Measurements from ENCODE around the gene DOCK2. TPM values are rescaled to one million over a fixed set of nuclear protein-coding genes. Genes with fewer than 3 reads are reported as not detected.

Gene DOCK2
- total RNA-seq, 1 experiment from 2014 or later: 2.2 TPM

GRCh38 chr5:170109059-170110031 lies 472.3 kb downstream of the DOCK2 start:
- H3K4me1 ChIP-seq (ENCODE audit: insufficient read depth, low read length, poor library complexity, severe bottlenecking): no peaks in the 10 kb centered on the region
- DNase-seq (ENCODE audit: low spot score): no peak
- intact Hi-C loops (cut with micrococcal nuclease; ENCODE audit: unreplicated experiment): no loop called here
- POLR2A ChIA-PET (ENCODE audit: low non-redundant PET): no interaction called here
- no peak overlapping the region for H3K4me3 ChIP-seq (ENCODE audit: low read depth, low read length, poor library complexity, severe bottlenecking)
- H3K27me3 ChIP-seq (replicated peaks; ENCODE audit: insufficient read depth, low read depth, low read length, poor library complexity): no peaks in the 10 kb centered on the region
- H3K9me3 ChIP-seq (ENCODE audit: low read depth, low read length, poor library complexity, severe bottlenecking): no peaks in the 10 kb centered on the region
- CTCF ChIA-PET: no interaction called here
- H3K36me3 ChIP-seq (ENCODE audit: insufficient read depth, low read length, poor library complexity, severe bottlenecking): no peaks in the 10 kb centered on the region
- no peak overlapping the region for H3K27ac ChIP-seq (ENCODE audit: low read depth, low read length, poor library complexity, severe bottlenecking)
- TF ChIP-seq, protein P1, sequence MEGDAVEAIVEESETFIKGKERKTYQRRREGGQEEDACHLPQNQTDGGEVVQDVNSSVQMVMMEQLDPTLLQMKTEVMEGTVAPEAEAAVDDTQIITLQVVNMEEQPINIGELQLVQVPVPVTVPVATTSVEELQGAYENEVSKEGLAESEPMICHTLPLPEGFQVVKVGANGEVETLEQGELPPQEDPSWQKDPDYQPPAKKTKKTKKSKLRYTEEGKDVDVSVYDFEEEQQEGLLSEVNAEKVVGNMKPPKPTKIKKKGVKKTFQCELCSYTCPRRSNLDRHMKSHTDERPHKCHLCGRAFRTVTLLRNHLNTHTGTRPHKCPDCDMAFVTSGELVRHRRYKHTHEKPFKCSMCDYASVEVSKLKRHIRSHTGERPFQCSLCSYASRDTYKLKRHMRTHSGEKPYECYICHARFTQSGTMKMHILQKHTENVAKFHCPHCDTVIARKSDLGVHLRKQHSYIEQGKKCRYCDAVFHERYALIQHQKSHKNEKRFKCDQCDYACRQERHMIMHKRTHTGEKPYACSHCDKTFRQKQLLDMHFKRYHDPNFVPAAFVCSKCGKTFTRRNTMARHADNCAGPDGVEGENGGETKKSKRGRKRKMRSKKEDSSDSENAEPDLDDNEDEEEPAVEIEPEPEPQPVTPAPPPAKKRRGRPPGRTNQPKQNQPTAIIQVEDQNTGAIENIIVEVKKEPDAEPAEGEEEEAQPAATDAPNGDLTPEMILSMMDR (conservative IDR thresholded peaks at IDR 0.05; ENCODE audit: low read depth, low read length): no peak
- TF ChIP-seq EZH2 (IDR thresholded peaks at IDR 0.05; ENCODE audit: borderline replicate concordance, low read depth, low read length, poor library complexity, severe bottlenecking): no peak
- BruUV-seq (replicated peaks): no TSS peak

GRCh38 chr5:170110403-170111087 lies 473.5 kb downstream of the DOCK2 start:
- Histone ChIP-seq H3K27ac (ENCODE audit: low read depth, low read length, poor library complexity, severe bottlenecking) (no peak overlapping the region), H3K27me3 (replicated peaks; ENCODE audit: insufficient read depth, low read depth, low read length, poor library complexity) (no peaks in the 10 kb centered on the region), H3K4me1 (ENCODE audit: insufficient read depth, low read length, poor library complexity, severe bottlenecking) (no peaks in the 10 kb centered on the region), H3K4me3 (ENCODE audit: low read depth, low read length, poor library complexity, severe bottlenecking) (no peak overlapping the region), H3K36me3 (ENCODE audit: insufficient read depth, low read length, poor library complexity, severe bottlenecking) (no peaks in the 10 kb centered on the region), H3K9me3 (ENCODE audit: low read depth, low read length, poor library complexity, severe bottlenecking) (no peaks in the 10 kb centered on the region)
- BruUV-seq (replicated peaks): no TSS peak
- POLR2A ChIA-PET (ENCODE audit: low non-redundant PET): no interaction called here
- TF ChIP-seq, protein P1 (conservative IDR thresholded peaks at IDR 0.05; ENCODE audit: low read depth, low read length): no peak
- no peak for TF ChIP-seq EZH2 (IDR thresholded peaks at IDR 0.05; ENCODE audit: borderline replicate concordance, low read depth, low read length, poor library complexity, severe bottlenecking)
- intact Hi-C loops (cut with micrococcal nuclease; ENCODE audit: unreplicated experiment): no loop called here
- DNase-seq (ENCODE audit: low spot score): no peak
- CTCF ChIA-PET: interaction anchor here (0.6 kb wide), 1 partner anchor 300 kb away, joined by 3 read pairs; no protein-coding TSS in a partner anchor

GRCh38 chr5:170111088-170111785 lies 474.2 kb downstream of the DOCK2 start:
- no peak overlapping the region for H3K27ac ChIP-seq (ENCODE audit: low read depth, low read length, poor library complexity, severe bottlenecking)
- H3K36me3 ChIP-seq (ENCODE audit: insufficient read depth, low read length, poor library complexity, severe bottlenecking): no peaks in the 10 kb centered on the region
- no peak overlapping the region for H3K4me3 ChIP-seq (ENCODE audit: low read depth, low read length, poor library complexity, severe bottlenecking)
- no peaks in the 10 kb centered on the region for H3K9me3 ChIP-seq (ENCODE audit: low read depth, low read length, poor library complexity, severe bottlenecking)
- intact Hi-C loops (cut with micrococcal nuclease; ENCODE audit: unreplicated experiment): no loop called here
- TF ChIP-seq, protein P1 (conservative IDR thresholded peaks at IDR 0.05; ENCODE audit: low read depth, low read length): no peak
- TF ChIP-seq EZH2 (IDR thresholded peaks at IDR 0.05; ENCODE audit: borderline replicate concordance, low read depth, low read length, poor library complexity, severe bottlenecking): no peak
- H3K27me3 ChIP-seq (replicated peaks; ENCODE audit: insufficient read depth, low read depth, low read length, poor library complexity): no peaks in the 10 kb centered on the region
- ChIA-PET POLR2A (ENCODE audit: low non-redundant PET) (no interaction called here), CTCF (interaction anchor here (0.6 kb wide), 1 partner anchor 299 kb away, joined by 3 read pairs; no protein-coding TSS in a partner anchor)
- peak; percentile 21 for DNase-seq (ENCODE audit: low spot score)
- no TSS peak for BruUV-seq (replicated peaks)
- no peaks in the 10 kb centered on the region for H3K4me1 ChIP-seq (ENCODE audit: insufficient read depth, low read length, poor library complexity, severe bottlenecking)

All from A673 (cell line).